WERI-Rb-1 (cell line): ENCODE measurements around the gene SUFU.

Source experiments
- DNase-seq: peaks from one replicate; pipeline ENCODE4 v3.0.0-alpha.2; 2020
- H3K27ac ChIP-seq: fragments of 250-450 bp; sonication (Bioruptor Pico); 2 replicates; pipeline ENCODE4 v1.5.1; 2020; ENCODE audit warnings: mild to moderate bottlenecking, moderate library complexity
- H3K27me3 ChIP-seq: fragments of 250-450 bp; sonication (Bioruptor Pico); 2 replicates; pipeline ENCODE4 v1.5.1; 2021; ENCODE audit warnings: mild to moderate bottlenecking, low read depth, moderate library complexity; ENCODE audit not compliant: insufficient read depth, severe bottlenecking
- H3K36me3 ChIP-seq: fragments of 250-450 bp; sonication (Bioruptor Pico); 2 replicates; pipeline ENCODE4 v1.5.1; 2020; ENCODE audit warnings: mild to moderate bottlenecking, moderate library complexity
- H3K4me3 ChIP-seq: 2 replicates; pipeline ENCODE4 v1.5.1; 2011; ENCODE audit warnings: low read depth, mild to moderate bottlenecking, control low read depth, low read length
- H3K9me3 ChIP-seq: fragments of 250-450 bp; sonication (Bioruptor Pico); 2 replicates; pipeline ENCODE4 v1.5.1; 2021; ENCODE audit warnings: mild to moderate bottlenecking, moderate library complexity; ENCODE audit not compliant: severe bottlenecking
- CTCF ChIP-seq: IDR thresholded peaks from 2 replicates; pipeline ENCODE4 v1.5.1; 2011; ENCODE audit warnings: low read depth, mild to moderate bottlenecking, control low read depth, inconsistent platforms, low read length

The SUFU gene

GRCh38 chr10:102476466-102477141 lies 27.2 kb upstream of the SUFU start:
- TF ChIP-seq CTCF: no peak
- Histone ChIP-seq H3K27me3 (no peaks in the 10 kb centered on the region), H3K27ac (no peak overlapping the region), H3K4me3 (no peak overlapping the region), H3K9me3 (no peaks in the 10 kb centered on the region), H3K36me3 (peaks cover 66% of the 10 kb centered on the region)
- no peak for DNase-seq

- Histone ChIP-seq H3K9me3 (no peaks in the 10 kb centered on the region), H3K27ac (no peak overlapping the region), H3K27me3 (no peaks in the 10 kb centered on the region), H3K36me3 (peaks cover 82% of the 10 kb centered on the region), H3K4me3 (no peak overlapping the region)
- no peak for TF ChIP-seq CTCF
- DNase-seq: no peak
These were observed 24.1 kb upstream of the SUFU start for GRCh38 chr10:102479651-102480050.

GRCh38 chr10:102480396-102480795 lies 23.4 kb upstream of the SUFU start:
- peaks cover 83% of the 10 kb centered on the region for H3K36me3 ChIP-seq
- H3K9me3 ChIP-seq: no peaks in the 10 kb centered on the region
- no peaks in the 10 kb centered on the region for H3K27me3 ChIP-seq
- H3K27ac ChIP-seq: no peak overlapping the region
- H3K4me3 ChIP-seq: no peak overlapping the region
- no peak for DNase-seq
- TF ChIP-seq CTCF: no peak

GRCh38 chr10:102484021-102484420 lies 19.8 kb upstream of the SUFU start:
- Histone ChIP-seq H3K27ac (no peak overlapping the region), H3K4me3 (no peak overlapping the region), H3K27me3 (no peaks in the 10 kb centered on the region), H3K36me3 (peaks cover 91% of the 10 kb centered on the region), H3K9me3 (no peaks in the 10 kb centered on the region)
- DNase-seq: no peak
- TF ChIP-seq CTCF: no peak

- no peak for DNase-seq
- Histone ChIP-seq H3K27me3 (no peaks in the 10 kb centered on the region), H3K27ac (no peak overlapping the region), H3K36me3 (peaks cover 91% of the 10 kb centered on the region), H3K4me3 (no peak overlapping the region), H3K9me3 (no peaks in the 10 kb centered on the region)
- TF ChIP-seq CTCF: no peak
These were observed 18.5 kb upstream of the SUFU start for GRCh38 chr10:102485093-102485784.

GRCh38 chr10:102491136-102491535 lies 12.6 kb upstream of the SUFU start:
- Histone ChIP-seq H3K27me3 (no peaks in the 10 kb centered on the region), H3K36me3 (peaks cover 57% of the 10 kb centered on the region), H3K4me3 (no peak overlapping the region), H3K27ac (no peak overlapping the region; the same call in 1 of the 2 replicates), H3K9me3 (no peaks in the 10 kb centered on the region)
- no peak for TF ChIP-seq CTCF
- DNase-seq: no peak
